NCI-H146 (cell line): ENCODE data around the gene FCRLA.

Experiments used
- DNase-seq: peaks from one replicate; lab custom pipeline; 2025; lab: John Stamatoyannopoulos, UW

The FCRLA gene

DNA sequence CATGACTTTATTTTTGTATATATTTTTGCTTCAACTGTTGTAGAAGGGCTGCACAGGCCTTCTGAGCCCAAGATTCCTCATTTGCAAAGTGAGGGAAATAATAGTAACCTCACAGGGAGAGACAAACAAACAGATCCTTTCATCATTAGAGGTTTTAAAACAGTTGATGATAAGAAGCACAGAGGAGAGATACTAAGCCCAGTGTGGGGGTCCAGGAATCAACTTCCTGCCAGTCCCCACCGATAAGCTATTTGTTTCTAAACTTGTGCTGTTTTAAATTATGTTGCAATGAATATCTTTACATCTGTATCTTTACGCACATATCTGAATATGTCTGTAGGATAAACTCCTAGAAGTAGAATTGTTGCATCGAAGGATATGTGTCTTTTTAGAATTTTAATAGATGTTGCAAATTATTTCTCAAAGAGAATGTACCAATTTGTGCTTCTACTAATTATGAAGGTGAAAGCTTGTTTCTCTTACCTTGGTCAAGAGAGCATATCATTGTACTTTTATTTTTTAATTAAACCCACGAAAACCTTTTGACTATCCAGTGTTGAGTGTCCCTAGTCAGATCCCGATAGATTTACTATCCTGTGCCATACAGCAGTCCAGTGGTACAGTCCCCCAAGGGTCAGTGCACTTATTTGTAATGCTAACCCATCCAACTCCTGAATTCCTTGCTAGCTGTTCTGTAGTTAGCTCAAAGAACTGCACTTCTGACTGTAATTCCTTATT is 25.1 kb downstream of the FCRLA start:
- no peak for DNase-seq

DNA sequence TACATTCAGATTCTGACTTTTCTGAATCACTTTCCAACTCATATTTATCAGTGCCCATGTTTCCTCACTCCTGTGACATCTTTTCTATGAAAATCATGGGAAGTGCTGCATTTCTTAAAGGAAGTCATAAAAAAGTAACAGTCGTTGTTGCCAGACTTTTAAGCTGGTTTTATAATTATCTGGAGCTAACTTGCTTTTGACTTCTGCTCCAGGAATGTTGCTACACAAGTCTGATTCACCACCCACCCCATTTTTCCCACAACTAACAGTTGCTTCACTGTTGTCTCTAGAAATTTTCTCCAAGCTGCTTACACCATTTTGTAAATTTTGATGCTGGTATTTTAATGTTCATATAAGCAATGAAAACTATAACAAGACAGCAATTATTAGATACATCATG is 26.5 kb downstream of the FCRLA start:
- DNase-seq: no peak

DNA sequence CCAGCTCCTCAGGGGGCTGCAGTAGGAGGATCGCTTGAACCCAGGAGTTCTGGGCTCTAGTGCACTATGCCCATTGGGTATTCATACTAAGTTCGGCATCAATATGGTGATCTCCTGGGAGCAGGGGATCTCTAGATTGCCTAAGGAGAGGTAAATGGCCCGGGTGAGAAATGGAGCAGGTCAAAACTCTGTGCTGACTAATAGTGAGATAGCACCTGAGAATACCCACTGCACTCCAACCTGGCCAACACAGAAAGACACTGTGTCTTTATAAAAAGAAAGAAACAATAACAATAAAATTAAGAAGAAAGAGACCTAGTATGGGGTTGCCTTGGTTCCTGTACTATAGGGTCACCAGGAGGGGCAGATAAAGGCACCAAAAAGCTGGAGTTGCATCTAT is 28.8 kb downstream of the FCRLA start:
- no peak for DNase-seq

DNA sequence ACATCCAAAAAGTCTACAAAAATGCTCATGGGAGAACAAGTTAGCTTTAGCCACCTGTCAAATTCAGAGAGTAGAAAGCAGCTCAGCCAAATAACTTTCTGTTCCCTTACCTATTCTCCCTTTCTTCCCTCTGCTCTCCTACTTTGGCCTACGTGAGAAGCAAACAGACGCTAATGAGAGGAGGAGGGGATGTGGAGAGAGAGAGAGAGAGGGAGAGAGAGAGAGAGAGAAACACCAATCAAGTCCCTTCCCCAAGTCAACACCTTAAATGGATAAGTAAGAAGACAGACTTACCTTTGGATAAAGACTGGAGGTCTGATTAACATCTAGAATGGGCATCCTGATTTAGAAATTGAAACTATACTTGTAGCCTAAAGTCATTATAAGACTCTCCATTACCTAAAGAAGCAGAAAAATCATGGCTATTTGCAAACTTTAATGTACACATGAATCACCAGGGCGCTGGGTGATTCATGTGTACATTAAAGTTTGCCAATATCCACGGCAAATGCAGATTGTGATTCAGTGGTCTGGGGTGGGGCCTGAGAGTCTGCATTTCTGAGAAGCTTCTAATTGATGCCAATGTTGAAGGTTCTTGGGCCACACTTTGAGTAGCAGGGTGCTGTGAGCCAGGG is 29.4 kb downstream of the FCRLA start:
- no peak for DNase-seq

DNA sequence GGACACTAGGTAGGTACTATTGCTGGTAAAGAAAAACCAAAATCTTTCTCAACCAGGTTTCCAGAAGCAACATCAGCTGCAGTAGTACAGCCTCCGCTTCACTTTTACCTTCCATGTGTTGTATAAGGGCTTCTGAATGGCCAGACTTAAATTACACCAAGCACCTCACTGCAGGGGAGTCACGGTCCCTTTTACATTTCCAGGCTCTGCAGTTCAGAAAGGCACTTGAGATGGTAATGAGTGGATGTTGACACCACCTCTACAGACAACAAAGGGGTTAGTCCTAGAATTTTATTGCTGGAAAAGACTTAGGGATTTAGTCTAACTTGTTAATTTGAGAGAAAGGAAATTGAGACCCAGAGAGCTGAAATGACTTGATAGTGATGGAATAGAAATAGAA is 30.6 kb downstream of the FCRLA start:
- DNase-seq: no peak

DNA sequence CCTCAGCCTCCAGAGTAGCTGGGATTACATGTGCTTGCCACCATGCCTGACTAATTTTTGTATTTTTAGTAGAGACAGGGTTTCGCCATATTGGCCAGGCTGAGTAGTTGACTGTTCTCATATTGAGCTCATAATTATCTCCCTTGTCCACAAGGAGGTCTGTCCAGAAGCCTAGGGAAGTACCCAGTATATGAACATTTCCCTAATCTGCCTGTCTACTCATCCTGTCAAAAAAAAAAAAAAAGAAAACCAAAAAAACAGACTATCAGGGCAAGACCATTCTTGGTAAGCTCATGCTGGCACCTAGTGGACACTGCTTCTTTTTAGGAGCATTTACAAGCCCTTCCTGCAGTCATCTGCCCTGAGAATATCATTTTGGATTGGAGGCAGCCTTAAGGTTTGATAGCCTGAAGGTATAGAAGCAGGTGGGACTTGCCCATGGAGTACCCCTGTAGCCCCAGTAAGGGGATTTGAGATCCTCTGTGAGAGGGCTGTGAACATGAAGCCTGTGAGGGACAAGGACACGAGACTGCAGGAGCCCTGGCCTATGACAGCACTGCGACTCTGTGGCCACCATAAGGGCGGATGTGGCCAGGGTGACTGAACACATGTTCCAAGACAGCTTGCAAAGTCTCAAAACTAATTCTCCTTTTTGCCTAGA is 31.7 kb downstream of the FCRLA start:
- peak; percentile 39 for DNase-seq

DNA sequence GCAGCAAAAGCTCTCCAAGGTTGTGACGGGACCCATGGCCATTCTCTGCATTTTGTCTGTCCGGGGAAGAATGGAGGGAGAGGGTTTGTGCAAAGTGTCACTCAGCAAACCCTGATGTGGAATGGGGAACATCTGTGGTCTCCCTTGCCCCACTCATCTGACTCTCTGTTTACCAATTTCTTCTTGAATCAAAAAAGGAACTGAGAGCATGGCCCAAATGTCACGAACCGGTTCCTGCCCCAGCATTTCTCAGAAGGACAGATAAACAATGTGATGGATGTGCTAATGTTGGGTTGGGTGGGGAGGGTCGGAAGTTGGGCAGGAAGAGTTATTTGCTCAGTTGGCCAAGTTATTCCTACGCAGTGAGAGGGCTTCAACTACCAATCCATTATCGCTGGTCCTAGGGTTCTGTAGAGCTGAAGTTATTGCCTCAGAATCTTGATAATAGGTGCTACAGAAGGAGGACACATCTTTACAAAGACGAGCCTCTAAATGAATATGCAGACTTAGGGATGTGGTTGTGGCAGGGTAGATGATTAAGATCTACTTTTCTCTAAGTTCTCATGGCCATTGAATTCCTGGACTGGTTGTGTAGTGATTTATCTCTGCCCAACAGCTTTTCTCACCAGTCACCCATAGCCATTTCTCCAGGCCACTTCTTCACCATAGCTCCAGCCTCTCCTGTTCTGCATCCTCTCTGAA is 33.0 kb downstream of the FCRLA start:
- no peak for DNase-seq

DNA sequence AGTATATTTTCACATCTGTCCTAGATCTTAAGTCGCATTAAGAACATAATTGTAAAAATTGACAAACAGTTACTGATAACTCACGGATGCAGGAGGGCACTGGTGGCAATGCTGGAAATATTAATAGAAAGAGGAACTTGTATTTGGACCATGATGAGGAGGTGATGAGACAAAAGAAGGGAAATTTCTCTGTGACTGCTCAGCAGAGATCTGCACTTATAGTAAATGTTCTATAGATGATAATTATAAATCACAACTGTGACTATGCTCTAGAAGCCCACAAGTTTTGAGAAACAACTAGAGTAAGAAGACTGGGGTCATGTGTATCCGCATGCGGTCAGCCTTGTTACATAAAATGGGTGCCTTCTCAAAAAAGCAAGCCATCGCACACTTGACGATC is 33.9 kb downstream of the FCRLA start:
- DNase-seq: no peak

DNA sequence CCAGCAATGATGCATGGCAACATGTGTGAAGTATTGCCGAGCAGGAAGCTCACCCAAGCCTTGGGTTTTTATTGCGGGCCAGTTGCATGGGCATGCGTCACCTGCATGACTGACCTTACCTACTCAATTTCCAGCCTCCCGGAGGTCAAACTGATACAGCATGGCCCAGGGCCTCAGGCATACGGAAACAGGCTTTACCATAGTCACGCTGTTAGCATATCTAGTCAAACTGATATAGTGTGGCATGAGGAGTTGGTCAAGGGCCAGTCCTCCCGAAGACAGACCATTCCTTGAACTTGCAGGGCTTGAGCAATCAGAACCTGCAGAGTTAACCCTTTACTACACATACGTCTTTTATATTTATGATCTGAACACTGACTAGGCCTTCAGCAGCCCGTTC is 36.2 kb downstream of the FCRLA start:
- no peak for DNase-seq

DNA sequence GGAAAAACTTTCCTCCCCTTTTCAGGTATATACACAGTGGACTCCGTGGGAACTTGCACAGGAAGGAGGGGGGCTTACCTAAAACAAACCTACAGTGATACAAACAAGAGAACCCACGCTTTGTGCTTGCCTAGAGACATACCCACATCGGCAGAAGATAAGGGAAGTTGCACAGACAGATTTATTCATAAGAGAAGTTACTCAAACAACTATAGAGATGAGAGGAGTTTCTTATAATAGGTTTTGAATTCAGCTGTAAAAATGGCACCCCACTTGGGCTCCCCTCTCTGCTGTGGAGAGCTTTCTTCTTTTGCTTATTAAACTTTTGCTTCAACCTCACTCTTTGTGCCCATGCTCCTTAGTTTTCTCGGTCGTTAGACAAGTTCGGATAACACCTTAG is 40.8 kb downstream of the FCRLA start:
- no peak for DNase-seq

DNA sequence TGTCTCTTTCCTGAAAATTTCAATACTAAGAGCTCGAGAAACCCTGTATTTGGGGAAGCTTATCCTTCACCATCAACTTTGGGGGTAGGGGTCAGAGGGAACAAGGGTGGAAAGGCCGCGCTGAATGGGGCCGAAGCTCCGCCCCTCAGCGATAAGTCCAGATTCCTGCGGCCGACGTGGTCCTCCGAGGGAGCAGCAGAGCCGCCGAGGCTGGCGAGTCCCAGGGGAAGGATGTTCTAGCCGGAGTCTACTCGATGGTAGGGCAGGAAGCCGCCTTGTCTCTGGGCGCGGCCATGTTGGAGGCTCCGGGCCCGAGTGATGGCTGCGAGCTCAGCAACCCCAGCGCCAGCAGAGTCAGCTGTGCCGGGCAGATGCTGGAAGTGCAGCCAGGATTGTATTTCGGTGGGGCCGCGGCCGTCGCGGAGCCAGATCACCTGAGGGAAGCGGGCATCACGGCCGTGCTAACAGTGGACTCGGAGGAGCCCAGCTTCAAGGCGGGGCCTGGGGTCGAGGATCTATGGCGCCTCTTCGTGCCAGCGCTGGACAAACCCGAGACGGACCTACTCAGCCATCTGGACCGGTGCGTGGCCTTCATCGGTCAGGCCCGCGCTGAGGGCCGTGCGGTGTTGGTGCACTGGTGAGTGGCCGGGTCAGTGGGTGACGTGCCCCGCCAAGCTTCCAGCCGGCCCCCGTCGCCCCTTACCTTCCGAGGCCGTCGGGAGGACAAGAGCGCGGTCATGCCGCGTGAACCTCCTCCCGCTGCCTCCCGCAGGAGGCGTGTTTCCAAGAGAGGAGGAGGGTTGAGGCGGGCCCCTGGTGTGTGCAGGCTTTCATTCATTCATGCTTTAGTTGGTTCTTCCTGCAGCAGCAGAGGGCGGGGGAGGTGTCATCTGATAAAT is 42.7 kb downstream of the FCRLA start, which contains the start of gene DUSP12:
Gene DUSP12 (plus strand): TSS at position 278 of the 899 bp plus-strand sequence. CDS start 16 bp downstream, at position 294.
- DNase-seq: peak; percentile 96

DNA sequence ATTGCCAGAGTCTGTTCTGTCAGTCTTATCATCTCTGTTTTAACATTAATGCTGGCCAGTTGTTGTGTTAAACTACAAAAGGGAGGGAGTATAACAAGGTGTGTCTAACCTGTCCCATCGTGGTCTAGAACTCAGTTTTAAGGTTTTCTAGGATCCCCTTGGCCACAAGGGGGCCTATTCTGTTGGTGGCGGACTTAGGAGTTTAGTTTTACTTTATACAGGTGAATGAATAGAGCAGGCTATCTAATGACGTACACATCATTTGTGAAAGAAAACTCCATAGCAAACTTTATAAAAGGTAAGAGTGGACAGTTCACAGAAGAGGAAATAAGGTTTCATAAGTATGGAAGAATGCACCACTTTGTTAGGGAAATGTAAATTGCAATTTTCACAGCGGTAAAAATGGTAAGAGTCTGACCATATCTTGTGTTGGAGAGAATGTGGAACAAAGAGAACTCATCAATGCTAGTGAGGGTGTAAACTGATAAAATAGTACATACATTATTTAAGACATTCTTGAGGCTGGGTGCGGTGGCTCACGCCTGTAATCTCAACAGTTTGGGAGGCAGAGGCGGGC is 56.6 kb downstream of the FCRLA start:
- no peak for DNase-seq
